Measurements from ENCODE around the gene MAP2K1.

Gene MAP2K1

DNA sequence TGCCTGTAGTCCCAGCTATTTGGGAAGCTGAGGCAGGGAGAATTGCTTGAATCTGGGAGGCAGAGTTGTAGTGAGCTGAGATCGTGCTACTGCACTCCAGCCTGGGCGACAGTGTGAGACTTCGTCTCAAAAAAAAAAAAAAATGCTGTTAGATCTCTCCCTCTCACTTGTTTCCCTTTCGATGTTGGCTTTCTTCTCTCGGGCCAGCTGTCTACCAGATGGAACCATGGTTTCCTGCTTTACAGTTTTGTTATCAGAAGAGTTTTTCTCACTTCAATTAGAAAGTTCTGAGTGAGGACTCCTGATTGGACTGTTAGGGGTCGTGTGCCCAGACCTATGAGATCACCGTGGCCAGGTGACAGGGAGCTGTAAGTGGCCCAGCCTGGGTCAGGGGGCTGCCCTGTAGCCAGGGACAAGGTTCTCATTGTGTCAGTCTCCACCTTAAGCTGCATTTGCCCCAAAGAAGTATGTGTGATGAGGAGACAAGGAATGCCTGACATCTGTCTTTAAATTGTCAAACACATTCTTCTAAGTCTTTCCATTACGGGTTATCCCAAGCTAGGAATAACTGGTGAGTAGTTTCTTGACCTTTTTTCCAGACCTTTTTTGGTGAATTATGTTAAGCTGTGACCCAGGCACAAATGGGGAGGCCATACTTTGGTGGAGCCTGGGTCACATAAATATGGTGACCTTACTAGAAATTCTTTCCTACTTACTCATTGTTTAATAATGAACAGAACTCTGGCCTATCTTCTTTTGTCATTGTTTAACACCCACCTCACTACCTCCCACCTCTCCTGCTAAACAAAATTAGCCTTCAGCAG, 85.7 kb downstream of the MAP2K1 start:
- no peak overlapping the region for H3K4me3 ChIP-seq (ENCODE audit: low read depth, low read length)
- TF ChIP-seq CTCF (IDR thresholded peaks at IDR 0.05; ENCODE audit: borderline replicate concordance, insufficient read depth, low read depth, low read length): no peak

DNA sequence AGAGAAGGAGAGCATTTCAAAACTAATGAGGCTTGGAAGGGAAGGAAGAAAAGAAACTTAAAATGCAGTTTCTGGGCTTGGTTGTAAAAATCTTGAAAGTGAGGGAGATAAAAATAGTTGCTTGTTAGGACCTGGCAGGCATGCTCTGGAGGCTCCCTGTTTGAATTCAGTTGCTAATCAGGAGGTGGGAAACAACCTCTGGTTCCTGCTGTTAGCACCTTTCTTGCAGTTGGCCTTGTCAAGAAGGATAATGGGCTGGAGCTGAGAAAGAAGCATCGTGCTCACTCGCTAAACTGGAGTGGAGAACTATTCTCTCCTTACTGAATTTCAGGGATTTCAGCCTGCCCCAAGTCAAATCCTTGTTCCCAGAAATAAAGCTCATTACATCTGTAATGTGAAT, 87.4 kb downstream of the MAP2K1 start:
- H3K4me3 ChIP-seq (ENCODE audit: low read depth, low read length): no peak overlapping the region
- no peak for TF ChIP-seq CTCF (IDR thresholded peaks at IDR 0.05; ENCODE audit: borderline replicate concordance, insufficient read depth, low read depth, low read length)

DNA sequence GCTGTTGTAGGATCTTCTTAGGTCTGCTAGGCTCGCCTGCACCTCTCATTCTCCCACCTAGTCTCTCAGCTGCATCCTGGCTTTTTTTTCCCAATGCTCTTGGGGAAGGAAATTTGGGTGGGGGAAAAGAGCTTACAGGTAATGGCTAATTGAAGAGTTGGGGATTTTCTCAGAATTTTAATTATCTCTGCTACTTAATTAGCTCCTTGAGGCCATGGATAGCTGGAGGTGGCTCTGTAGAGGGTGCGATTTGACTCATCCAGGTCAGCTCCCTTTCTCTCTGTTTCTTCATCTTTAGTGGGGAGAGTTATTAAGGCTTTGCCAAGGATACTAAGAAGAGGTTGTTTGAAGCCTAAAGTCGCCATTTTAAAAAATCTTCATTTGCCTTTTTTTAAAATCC, 88.3 kb downstream of the MAP2K1 start:
- no peak overlapping the region for H3K4me3 ChIP-seq (ENCODE audit: low read depth, low read length)
- TF ChIP-seq CTCF (IDR thresholded peaks at IDR 0.05; ENCODE audit: borderline replicate concordance, insufficient read depth, low read depth, low read length): no peak

DNA sequence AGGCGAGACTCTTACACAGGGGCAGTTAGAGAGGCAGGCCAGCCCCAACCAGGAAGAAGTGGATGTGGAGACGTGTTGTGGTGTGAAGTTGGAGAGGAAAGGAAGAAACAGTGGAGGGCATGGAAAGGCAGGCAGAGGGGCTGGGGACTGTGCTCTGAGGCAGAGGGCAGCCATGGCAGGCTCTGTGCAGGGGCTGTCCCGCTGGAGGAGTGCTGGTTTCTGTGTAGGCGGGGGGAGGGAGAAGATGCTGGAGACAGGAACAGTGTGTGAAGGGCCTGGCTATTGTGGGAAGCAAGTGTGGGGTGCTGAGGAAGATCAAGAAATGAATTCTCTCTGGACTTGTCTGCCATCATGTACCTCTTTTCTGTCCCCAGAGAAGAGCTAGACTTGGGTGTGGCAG, 89.8 kb downstream of the MAP2K1 start:
- TF ChIP-seq CTCF (IDR thresholded peaks at IDR 0.05; ENCODE audit: borderline replicate concordance, insufficient read depth, low read depth, low read length): no peak
- H3K4me3 ChIP-seq (ENCODE audit: low read depth, low read length): no peak overlapping the region

DNA sequence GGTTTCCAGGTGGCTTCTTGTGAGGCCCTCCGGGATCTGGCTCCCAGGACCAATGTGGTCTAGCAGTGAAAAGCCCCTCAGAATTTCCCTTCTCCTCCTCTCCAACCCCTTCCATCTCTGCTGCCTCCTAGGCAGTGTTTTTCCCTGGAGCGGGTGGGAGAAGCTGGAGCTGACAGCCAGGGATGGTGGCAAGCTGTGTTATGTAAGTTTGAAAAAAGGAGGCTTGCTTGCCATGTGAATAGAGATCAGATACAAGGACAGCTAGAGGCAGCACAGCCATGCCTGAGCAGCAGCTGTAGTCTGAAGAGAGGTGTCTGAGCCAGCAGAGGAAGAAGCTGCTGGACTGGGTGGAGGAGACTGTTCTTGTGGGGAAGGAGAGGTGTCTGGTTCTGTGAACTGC, 90.3 kb downstream of the MAP2K1 start:
- TF ChIP-seq CTCF (IDR thresholded peaks at IDR 0.05; ENCODE audit: borderline replicate concordance, insufficient read depth, low read depth, low read length): no peak

DNA sequence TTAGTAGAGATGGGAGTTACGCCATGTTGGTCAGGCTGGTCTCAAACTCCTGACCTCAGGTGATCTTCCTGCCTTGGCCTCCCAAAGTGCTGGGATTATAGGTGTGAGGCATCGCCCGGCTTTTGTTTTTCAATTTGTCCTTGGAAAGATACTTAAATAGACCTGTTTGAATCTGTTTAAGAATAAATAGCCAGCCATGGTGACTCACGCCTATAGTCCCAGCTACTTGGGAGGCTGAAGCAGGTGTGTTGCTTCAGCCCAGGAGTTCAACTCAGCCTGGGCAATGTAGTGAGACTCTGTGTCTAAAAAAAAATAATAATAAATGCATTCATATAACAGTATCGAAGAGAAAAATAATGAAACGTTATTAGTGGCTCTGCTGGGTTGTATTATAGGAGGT, 93.6 kb downstream of the MAP2K1 start:
- TF ChIP-seq CTCF (IDR thresholded peaks at IDR 0.05; ENCODE audit: borderline replicate concordance, insufficient read depth, low read depth, low read length): no peak
- no peak overlapping the region for H3K4me3 ChIP-seq (ENCODE audit: low read depth, low read length)

More for the DNA sequence above, 90.3 kb downstream of the MAP2K1 start:
- no peak overlapping the region for H3K4me3 ChIP-seq (ENCODE audit: low read depth, low read length)

All from GM12875 (cell line).